Mucosa of gallbladder (tissue), 1 donor: ENCODE data around the gene NOX5. TPM values are rescaled to one million over a fixed set of nuclear protein-coding genes. Genes with fewer than 3 reads are reported as not detected.
"Not testable (repeated sequence)": the region's sequence is repeated elsewhere in the genome, so short reads cannot be mapped to it uniquely, and the experiment has no call there.

Source experiments
- DNase-seq: peaks from one replicate; pipeline ENCODE4 v3.0.0-alpha.2; 2020; ENCODE audit warnings: low spot score
- total RNA-seq: library from RNA; stranded (reverse); gene quantifications from one replicate; pipeline ENCODE4 v1.2.1, GENCODE V29; 2021
- donor health status: DM: no; HTN: no; CAD: no.

The NOX5 gene, protein sequence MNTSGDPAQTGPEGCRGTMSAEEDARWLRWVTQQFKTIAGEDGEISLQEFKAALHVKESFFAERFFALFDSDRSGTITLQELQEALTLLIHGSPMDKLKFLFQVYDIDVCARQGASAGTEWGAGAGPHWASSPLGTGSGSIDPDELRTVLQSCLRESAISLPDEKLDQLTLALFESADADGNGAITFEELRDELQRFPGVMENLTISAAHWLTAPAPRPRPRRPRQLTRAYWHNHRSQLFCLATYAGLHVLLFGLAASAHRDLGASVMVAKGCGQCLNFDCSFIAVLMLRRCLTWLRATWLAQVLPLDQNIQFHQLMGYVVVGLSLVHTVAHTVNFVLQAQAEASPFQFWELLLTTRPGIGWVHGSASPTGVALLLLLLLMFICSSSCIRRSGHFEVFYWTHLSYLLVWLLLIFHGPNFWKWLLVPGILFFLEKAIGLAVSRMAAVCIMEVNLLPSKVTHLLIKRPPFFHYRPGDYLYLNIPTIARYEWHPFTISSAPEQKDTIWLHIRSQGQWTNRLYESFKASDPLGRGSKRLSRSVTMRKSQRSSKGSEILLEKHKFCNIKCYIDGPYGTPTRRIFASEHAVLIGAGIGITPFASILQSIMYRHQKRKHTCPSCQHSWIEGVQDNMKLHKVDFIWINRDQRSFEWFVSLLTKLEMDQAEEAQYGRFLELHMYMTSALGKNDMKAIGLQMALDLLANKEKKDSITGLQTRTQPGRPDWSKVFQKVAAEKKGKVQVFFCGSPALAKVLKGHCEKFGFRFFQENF
- 0.26 TPM for total RNA-seq

DNA sequence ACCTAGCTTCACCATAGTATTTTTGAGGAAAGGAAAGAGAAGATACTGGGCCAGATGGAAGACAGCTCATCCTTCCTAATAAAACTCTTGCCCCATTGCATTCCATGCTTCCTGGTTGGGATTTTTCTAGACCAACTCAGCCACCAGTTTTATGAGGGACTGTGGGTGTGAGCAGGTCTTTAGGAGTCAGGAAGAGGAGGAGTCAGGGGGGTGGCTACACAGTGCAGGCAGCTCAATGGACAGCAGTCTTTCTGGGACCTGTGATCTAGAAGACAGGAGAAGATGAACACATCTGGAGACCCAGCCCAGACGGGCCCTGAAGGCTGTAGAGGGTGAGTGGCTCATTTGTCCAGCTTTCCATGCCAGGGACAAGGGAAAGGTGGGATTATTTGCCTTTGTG is at the start of gene NOX5:
NOX5 (plus strand) TSS at position 242 of the 400 bp plus-strand sequence; CDS start at position 283, 41 bp downstream.
- DNase-seq = no peak

DNA sequence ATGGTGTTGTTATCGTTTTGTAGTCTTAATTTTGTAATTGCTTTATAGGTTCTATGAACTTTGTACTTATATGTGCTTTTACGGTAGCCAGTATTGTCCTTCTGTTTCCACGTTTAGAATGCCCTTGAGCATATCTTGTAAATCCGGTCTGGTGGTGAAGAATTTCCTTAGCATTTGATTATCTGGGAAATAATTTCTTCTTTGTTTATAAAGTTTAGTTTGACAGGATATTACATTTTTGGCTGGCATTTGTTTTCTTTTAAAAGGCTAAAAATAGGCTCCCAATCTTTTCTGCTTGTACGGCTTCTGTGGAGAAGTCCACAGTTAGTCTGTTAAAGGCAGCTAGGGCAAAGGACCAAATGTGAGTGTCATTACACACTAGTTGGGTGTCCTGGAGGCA is 47.5 kb upstream of the NOX5 start:
- DNase-seq = no peak

DNA sequence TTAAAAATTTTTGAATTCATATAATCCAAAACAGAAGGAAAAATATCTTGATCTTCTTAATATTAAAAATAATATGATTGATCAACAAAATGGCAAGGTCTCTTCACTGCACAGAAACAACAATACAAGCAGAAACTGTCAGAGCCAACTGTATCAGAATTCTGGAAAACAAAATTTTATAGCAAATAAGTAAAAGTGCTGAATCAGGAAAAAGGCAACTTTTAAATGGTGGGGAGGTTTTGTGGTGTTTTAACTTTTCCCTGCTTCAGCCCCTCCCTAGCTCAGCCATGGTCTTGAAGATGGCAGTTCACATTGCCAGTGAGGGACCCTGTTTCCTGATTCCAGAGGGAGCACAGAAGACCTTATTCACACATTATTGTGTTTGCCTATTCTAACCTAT is 46.5 kb upstream of the NOX5 start:
- no peak for DNase-seq

DNA sequence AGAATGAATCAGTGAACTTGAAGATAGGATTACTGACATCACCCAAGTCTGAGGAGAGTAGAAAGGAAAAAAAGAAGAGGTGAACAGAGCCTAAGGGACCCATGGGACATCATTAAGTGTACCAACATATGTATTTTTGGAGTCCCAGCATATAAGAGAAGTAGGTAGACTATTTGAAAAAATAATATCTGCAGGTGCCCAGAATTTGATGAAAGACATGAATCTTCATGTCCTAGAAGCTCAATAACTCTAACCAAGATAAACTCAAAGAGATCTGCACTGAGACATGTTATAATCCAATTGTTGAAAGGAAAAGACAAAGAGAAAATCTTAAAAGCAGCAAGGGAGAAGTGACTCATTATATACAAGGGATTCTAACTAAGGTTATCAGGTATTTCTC is 45.2 kb upstream of the NOX5 start:
- no peak for DNase-seq

DNA sequence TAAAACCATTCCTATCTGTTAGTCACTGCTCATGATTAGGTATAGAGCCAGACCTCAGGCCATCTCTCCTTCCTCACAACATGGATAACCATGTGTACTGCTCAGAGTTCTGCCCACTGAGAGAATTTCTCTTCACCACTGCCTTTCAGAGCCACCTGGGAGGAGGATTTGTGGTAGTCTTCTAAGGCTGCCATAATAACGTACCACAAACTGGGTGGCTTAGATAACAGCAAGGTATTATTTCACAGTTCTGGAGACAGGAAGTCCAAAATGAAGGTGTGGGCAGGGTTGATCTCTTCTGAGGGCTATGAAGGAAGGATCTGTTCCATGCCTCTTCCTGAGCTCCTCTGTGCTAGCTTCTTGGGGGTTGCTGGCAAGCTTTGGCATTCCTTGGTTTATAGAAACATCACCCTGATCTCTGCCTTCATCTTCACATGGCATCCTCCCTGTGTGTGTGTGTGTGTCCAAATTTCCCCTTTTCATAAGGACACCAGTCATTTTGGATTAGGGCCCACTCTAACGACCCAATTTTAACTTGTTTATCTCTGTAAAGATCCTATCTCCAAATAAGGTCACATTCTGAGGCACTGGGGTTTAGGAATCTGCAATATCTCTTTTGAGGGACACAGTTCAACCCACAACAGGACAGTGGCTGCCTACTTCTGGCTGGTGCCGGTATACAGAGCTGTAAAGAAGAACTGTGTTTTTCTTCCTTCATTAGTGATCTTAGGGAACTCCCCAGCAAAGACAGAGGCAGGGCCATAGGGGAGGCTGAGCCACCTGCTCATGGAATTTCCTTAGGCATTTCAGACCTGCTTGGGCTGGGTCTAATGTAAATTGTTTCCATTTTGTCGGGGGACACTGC is 42.1 kb upstream of the NOX5 start:
- no peak for DNase-seq

DNA sequence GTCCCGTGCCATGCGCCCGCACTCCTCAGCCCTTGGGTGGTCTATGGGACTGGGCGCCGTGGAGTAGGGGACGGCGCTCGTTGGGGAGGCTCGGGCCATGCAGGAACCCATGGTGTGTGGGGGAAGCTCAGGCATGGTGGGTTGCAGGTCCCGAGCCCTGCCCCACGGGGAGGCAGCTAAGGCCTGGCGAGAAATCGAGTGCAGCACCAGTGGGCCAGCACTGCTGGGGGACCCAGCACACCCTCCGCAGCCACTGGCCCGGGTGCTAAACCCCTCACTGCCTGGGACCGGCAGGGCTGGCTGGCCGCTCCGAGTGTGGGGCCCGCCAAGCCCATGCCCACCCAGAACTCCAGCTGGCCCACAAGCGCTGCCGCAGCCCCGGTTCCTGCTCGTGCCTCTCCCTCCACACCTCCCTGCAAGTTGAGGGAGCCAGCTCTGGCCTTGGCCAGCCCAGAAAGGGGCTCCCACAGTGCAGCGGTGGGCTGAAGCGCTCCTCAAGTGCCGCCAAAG is 38.8 kb upstream of the NOX5 start:
- DNase-seq = not testable (repeated sequence)

DNA sequence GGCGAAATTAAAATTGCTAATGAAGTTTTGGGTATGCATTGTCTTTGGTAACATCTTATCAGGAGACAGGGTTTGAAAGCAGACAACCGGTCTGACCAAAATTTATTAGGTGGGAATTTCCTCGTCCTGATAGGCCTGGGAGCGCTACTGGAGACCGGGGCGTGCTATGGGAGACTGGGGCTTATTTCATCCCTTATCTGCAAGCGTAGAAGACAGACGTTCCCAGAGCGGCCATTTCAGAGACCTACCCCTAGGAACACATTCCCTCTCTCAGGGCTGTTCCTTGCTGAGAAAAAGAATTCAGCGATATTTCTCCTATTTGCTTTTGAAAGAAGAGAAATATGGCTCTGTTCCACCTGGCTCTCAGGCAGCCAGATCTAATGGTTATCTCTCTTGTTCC is 37.1 kb upstream of the NOX5 start:
- DNase-seq = not testable (repeated sequence)

DNA sequence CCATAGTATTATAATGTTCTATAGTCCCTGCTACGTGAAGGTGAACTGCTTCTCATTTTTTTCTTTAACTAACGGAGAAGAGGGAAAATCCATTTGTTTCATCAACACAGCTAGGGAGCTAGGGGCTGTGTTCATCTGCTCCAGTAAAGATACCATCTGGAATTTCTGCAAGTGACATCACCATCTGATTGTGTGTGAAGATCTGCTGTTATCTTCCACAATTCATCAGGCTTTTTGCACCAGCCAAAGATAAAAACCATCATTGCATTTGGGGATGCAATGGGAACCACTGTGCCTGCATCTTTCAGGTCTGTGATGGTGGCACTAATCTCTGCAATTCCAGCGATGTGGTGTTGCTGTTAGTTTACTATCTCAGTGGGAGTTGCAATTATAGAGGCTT is 35.5 kb upstream of the NOX5 start:
- DNase-seq = no peak

DNA sequence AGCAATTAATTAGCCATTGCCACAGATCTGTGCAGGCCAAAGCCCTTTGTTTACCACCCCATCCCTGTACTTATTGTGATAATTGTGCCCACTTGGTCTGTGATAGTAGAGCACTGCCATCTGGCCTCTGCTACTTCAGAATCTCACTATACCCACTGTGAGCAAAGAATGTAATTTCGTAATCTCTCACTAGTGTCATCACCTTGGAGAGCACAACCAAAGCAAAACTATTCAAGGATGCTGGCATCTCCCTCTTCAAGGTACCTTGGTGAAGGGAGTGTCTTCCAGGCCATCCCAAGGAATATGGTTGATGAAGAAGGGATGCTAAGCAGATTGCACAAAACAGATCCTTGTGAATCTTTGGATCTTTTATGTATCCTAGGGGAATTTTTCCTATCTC is 34.7 kb upstream of the NOX5 start:
- no peak for DNase-seq

DNA sequence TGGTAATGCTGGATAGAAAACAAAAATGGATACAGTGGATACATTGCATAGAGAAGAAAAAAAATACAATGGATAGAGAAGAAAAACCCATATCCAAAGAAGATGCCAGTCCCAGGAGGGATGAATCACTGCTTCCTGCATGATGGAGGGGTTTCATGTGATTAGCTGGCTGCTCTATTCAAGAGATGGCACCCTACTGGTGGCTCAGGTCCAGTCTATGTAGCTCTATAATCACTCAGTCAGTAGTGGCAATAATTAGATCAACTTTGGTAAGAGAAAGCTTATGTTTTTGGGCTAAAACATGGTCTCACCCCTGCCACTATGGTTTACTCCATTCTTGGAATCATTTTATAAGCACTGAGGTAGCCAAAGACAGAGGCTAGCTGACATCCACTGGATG is 33.7 kb upstream of the NOX5 start:
- DNase-seq = no peak

DNA sequence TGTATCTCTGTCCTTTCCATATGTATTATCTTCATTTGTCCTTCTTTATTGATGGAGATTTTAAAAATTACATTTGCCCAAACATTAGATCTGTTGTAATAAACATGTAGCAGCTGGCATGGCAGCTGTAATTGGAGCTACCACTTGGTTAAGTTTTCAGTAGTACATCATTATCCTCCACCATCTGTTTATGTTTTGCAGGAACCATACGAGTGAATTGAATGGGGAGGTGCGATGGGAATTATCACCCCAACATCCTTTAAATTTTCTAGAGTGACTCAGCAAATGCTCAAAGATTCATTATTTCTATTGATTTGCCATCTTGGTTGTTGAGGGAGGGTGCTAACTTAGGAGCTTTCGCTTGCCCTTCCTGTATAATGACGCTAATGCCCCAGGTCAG is 32.6 kb upstream of the NOX5 start:
- no peak for DNase-seq

DNA sequence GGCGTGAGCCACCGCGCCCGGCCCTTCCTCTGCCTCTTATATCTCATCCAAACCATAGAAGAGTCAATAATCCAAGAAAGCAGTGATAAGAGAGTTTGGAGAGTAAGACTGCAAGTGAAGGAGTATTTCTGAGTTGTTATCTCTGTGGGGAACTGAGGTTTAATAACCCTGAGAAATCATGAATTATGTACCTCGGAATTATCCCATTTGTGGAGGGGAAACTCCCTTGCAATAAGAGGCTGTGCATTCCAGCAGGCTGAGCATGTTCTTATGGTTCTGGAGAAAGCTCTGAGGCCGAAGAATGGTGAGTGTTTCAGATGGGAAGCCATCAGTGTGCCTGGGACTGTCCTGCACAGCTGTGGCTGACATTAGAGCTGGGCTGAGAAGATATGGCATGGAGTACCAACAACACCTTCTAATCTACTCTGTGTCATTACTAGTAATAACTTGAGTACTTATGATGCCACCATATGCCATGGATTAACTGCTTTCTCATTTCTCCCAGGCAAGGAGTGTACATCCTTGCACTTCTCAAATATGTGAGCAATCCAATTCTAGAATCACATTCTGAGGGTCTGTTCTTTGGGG is 31.4 kb upstream of the NOX5 start:
- DNase-seq = no peak

DNA sequence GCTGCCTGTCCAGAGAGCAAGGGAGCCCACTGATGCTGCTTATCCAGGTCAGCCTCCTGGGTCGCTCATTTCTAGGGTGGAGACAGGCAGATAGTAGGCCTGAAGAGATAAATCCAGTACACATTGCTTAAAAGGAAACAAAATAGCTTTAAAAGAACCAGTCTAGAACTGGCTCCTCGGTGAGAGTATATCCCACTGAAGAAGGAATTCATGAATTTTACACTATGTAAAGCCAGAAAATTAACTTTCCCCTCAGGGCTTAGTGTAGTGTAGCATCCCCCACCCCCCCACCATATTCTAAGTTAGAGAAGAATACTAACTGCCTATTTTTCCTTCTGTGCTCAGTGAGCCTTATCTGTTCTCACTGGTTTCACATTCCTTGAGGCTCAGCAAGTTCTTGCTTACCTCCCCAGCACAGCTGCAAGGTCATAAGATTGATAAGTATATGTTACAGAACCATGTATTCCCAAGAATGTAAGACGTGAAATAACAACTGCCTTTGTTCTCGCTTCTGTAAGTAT is 30.5 kb upstream of the NOX5 start:
- DNase-seq = no peak

DNA sequence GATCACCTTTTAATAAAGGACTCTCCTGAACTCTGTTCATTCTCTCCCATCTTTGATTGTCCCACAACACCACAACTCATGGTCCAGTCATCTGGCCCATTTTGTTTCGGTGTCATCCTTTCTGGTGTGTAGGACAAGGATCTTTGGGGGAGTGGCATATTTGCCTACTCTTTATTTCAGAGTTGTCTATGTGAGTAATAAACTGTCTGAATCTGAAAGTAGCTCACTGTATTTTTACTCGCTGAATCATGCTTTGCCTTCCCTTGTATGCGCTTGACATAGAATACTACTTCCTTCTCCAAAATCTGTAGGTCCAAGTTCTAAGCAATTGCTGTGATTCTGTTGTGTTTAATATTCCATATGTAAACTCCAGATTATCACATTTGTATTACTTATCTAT is 29.9 kb upstream of the NOX5 start:
- DNase-seq = no peak

DNA sequence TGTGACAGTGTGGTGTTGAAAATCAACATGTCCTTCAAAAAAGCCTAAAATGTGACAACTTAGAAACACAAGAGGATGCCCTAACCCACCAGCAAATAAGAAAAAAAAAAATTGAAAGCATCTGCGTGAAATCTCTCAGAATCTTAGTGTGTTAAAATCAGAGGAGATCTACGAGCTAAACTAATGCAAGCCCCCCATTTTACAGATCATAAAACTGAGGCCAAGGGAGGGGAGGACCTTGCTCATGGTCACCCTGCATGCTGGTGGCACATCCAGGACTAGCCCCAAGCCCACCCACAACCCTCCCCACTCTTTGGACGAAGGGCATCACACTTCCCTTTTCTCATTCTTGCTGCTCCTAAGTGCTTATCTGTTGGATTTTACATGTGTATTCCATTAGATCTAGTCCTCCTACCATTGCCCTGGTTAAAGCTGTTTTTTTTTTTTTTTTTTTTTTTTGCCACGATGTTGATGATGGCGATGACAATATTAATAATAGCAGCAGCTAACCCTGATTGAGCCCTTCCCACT is 29.1 kb upstream of the NOX5 start:
- DNase-seq = no peak

DNA sequence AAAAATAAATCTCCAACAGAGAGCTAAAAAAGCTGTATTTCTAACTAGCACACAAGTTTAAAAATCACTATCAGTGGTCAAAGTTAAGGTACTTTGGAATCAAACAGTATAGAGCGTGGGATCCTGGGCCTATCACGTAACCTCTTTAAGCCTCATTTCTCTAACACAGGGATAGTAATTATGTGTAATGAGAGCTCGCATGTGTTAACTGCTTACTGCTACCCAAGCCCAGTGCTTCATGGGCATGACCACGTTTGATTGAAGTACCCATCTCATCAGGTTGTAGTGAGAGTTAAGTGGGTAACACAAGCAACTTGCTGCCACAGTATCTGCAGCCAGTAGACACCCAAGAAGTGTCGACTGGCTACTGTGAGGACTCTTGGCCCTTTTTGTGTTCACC is 28.2 kb upstream of the NOX5 start:
- no peak for DNase-seq

DNA sequence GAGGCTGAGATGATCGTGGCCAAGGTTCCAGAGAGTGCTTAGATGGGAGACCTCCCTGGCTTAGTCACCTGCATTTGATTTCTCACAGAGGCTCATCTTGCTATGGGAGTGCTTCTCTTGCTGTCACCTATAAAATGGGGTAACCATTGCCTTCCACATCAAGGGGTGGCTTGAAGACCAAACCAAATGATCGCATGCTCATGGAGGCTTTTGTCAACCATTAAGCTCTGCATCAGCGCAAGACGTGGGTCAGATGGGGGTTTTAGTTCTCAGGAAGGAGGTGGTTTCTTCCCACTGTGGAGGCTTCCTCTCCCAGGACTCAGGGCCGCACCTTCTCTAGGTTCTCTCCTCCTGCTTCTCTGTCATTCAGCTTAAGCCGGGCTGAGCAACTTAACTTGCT is 27.4 kb upstream of the NOX5 start:
- no peak for DNase-seq

DNA sequence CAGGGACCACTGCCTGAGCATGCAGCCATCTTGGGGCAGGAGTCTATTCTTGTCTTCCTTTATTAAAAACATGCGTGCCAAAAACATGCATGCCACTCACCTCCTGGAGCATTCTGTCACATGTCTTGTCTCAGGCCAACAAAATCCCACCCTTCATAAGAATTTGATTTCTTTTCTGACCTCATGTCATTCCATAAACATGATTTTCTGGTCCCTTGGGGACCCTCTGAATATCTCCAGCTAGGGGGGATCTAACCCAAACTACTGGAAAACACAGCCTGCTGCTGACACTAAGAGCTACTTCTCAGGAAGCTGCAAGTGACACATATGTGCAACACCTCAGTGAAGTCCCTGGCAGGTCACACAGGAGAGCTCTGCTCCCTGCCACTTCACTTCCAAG is 26.8 kb upstream of the NOX5 start:
- DNase-seq = no peak

DNA sequence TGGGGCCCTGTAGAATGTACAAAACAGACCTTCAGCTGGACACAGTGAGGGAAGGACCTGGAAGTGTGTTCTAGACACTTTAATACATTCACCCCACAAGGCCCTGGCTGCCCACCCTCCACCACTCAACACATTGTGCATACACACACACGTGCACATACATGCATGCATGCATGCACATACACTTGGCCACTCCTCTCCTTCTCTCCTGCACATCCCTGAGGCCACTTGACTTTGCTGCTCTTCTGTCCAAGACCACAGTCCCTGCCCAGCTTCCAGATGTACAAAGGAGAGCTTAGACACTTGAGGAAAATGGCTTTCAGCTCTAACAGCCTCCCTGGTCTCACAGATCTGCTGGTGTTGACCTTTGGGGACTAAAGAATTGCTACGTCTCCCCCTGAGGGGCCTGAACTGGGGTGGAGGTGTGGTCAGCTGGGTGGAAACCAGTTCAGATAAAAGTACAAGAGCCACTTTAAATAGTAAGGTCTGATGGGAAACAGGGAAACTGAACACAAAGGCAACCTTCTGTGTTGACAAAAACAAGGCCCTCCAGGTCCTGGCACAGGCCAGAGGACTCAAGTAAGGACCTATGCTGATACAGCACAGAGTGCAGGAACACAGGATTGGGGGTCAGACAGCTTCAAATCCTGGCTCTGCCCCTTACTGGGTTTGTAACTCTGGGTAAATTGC is 24.8 kb upstream of the NOX5 start:
- no peak for DNase-seq

DNA sequence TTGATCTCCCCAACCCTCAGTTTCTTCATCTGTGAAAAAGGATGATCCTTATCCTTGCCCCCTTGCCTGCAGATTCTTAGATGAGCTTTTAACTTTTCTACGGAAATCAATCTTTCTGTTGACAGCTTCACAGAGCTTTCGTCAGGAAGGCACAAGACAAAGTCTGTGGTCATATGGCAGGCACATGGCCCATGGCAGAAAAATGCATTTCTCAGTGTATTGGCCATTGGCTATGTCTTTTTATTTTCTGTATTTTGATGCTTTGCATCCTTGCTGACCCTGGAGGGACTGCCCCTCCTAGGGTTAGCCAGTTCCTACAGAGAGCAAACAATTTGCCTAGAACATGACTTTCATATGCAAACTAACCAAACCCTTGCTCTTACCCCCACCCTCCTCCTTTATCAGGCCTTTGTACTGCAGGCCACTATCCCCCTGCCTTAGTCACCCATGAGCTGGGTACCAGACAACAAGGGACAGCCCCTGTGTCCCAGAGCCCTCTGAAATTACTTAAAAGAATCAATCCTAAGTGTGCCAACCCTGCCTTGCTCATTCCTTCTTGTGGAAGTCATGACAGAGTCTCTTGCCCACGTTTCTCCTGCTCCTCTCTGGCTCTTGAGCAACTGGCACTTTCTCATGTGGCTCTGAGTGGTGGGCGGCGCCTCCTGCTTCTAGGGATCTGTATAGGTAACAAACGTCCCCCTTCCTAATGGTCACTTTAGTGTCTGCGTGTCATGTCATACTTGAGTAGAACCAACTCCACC is 24.1 kb upstream of the NOX5 start:
- DNase-seq = no peak
